ENCODE results near the gene FBXO33.

The FBXO33 gene

DNA sequence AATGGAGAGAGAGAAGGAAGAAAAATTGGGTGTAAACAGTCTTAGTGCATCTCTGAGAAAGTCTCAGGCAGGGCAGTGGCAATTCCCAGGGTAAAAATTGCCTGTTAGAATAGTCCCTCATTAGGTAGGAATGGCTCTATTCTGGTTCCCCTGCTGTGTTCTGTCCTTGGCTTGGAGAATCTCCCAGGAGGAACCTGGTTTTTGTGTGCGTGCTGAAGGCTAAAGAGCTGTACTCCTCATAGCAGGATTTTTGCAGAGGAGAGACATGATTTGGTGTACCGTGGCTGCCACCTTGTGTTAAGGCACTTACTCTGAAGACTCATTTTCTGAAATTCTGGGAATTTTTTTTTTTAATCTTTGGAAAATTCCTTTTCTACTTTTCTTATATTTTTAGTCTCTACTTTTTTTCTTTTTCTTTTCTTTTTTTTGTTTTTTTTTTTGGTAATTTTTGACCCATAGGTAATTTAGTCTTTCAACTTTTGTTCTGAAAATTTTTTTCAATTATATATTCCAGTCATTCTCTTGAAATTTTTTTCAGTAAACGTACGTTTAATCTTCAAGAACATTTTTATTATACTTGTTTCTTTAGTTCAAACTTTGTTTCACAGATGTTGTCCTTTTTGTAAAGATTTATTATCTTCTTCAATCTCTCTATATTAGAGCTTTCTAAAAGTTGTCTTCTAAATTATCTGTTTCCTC is 63.8 kb downstream of the FBXO33 start:
- Histone ChIP-seq H3K9ac (no peak overlapping the region), H3K4me2 (no peak overlapping the region), H2AFZ (ENCODE audit: low read depth) (no peak overlapping the region), H3K27ac (no peak overlapping the region), H3K27me3 (ENCODE audit: insufficient read depth, low read depth) (no peaks in the 10 kb centered on the region), H3K79me2 (ENCODE audit: insufficient read depth, low read depth) (no peaks in the 10 kb centered on the region), H3K36me3 (ENCODE audit: insufficient read depth) (no peaks in the 10 kb centered on the region), H3K4me3 (IDR thresholded peaks at IDR 0.05; ENCODE audit: insufficient read depth, low read depth, low read length) (no peak overlapping the region), H3K4me1 (ENCODE audit: low read depth, poor library complexity, severe bottlenecking) (no peaks in the 10 kb centered on the region), H4K20me1 (ENCODE audit: insufficient read depth) (no peaks in the 10 kb centered on the region)
- TF ChIP-seq, protein P1, sequence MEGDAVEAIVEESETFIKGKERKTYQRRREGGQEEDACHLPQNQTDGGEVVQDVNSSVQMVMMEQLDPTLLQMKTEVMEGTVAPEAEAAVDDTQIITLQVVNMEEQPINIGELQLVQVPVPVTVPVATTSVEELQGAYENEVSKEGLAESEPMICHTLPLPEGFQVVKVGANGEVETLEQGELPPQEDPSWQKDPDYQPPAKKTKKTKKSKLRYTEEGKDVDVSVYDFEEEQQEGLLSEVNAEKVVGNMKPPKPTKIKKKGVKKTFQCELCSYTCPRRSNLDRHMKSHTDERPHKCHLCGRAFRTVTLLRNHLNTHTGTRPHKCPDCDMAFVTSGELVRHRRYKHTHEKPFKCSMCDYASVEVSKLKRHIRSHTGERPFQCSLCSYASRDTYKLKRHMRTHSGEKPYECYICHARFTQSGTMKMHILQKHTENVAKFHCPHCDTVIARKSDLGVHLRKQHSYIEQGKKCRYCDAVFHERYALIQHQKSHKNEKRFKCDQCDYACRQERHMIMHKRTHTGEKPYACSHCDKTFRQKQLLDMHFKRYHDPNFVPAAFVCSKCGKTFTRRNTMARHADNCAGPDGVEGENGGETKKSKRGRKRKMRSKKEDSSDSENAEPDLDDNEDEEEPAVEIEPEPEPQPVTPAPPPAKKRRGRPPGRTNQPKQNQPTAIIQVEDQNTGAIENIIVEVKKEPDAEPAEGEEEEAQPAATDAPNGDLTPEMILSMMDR (conservative IDR thresholded peaks at IDR 0.05; ENCODE audit: low read depth, low read length) = no peak; the same call in 1 of the 2 replicates

DNA sequence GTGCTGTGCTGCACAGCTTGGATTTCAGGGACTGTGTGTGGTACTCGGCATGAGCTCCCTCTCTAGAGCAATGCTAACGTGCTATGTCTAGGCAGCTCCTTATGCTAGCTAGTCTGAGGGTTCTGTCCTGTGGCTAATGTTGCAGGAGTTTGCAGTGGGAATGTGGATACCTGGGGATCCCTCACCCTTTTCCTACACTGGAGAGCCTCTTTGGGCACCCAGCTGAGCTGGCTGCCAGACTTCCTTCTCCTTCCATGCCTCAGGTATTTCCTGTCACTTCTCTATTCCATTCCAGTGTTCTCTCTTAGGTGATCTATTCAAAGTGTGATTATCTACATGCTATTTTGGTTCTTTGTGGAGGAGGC is 64.9 kb downstream of the FBXO33 start:
- Histone ChIP-seq H2AFZ (ENCODE audit: low read depth) (no peak overlapping the region), H3K36me3 (ENCODE audit: insufficient read depth) (no peaks in the 10 kb centered on the region), H4K20me1 (ENCODE audit: insufficient read depth) (no peaks in the 10 kb centered on the region), H3K27me3 (ENCODE audit: insufficient read depth, low read depth) (no peaks in the 10 kb centered on the region), H3K27ac (no peak overlapping the region), H3K4me2 (no peak overlapping the region), H3K79me2 (ENCODE audit: insufficient read depth, low read depth) (no peaks in the 10 kb centered on the region), H3K4me3 (IDR thresholded peaks at IDR 0.05; ENCODE audit: insufficient read depth, low read depth, low read length) (no peak overlapping the region), H3K4me1 (ENCODE audit: low read depth, poor library complexity, severe bottlenecking) (no peaks in the 10 kb centered on the region), H3K9ac (no peak overlapping the region)
- TF ChIP-seq, protein P1 (conservative IDR thresholded peaks at IDR 0.05; ENCODE audit: low read depth, low read length) = no peak

DNA sequence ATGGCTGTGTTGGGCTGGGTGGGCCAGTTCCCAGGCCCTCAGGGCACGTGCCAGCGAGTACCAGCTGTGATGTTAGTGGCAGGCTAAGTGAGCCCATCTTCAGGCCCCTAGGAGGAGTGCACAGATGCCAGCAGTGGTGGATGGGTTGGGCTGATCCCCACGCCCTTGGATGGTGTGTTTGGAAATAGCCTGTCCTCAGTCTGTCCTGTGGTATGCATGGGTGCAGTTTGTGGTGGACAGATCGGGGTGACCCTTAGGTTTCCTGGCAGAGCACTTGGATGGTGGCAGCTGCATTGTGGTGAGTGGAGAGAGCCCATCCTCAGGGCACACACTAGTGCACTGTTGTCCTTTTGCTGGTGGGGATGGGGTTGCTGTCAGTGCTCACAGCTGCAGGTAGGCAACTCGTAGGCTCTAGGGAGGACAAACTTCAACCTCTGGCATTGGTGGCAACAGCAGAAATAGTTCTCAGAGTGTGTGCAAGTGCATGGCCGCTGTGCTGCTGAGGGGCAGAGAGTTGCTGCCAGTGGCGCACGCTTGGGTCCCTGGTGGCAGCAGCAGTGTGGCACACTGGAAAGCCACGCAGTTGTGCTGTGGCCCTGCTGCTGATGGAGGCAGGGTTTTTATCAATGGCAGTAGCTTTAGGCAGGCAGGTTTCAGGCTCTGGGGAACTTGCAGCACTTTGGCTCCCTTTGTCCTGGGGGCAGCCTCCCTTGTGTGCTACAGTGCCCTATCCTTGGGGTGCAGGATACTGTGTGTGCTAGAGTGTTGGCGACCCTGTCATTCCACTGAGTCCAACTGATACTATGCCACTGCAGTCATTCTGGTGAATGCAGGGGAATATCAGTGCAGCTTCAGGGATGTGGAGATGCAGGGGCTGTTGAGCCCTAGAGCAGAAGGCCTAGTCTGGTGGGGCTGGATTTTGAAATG is 65.5 kb downstream of the FBXO33 start:
- Histone ChIP-seq H3K9ac (no peak overlapping the region), H3K27me3 (ENCODE audit: insufficient read depth, low read depth) (no peaks in the 10 kb centered on the region), H3K4me2 (no peak overlapping the region), H3K4me3 (IDR thresholded peaks at IDR 0.05; ENCODE audit: insufficient read depth, low read depth, low read length) (no peak overlapping the region), H3K36me3 (ENCODE audit: insufficient read depth) (no peaks in the 10 kb centered on the region), H3K27ac (no peak overlapping the region), H3K79me2 (ENCODE audit: insufficient read depth, low read depth) (no peaks in the 10 kb centered on the region), H4K20me1 (ENCODE audit: insufficient read depth) (no peaks in the 10 kb centered on the region), H3K4me1 (ENCODE audit: low read depth, poor library complexity, severe bottlenecking) (no peaks in the 10 kb centered on the region), H2AFZ (ENCODE audit: low read depth) (no peak overlapping the region)
- TF ChIP-seq, protein P1 (conservative IDR thresholded peaks at IDR 0.05; ENCODE audit: low read depth, low read length) = no peak

DNA sequence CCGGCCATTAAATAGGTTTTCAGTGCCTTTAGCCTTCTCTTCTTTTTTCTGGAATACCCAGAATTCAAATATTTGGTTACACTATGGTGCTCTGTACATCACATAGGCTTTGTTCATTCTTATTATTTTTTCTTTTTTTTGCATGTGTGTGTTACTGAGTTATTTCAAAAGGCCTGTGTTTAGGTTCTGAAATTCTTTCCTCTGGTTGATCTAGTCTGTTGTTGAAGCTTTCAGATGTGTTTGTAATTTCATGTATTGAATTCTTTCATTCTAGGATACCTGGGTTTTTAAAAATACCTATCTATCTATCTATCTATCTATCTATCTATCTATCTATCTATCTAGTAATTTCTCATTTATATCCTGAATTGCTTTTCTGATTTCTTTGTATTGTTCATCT is 66.9 kb downstream of the FBXO33 start:
- Histone ChIP-seq H2AFZ (ENCODE audit: low read depth) (no peak overlapping the region), H3K9ac (no peak overlapping the region), H4K20me1 (ENCODE audit: insufficient read depth) (no peaks in the 10 kb centered on the region), H3K27ac (no peak overlapping the region), H3K27me3 (ENCODE audit: insufficient read depth, low read depth) (no peaks in the 10 kb centered on the region), H3K4me2 (no peak overlapping the region), H3K4me1 (ENCODE audit: low read depth, poor library complexity, severe bottlenecking) (no peaks in the 10 kb centered on the region), H3K36me3 (ENCODE audit: insufficient read depth) (no peaks in the 10 kb centered on the region), H3K4me3 (IDR thresholded peaks at IDR 0.05; ENCODE audit: insufficient read depth, low read depth, low read length) (no peak overlapping the region), H3K79me2 (ENCODE audit: insufficient read depth, low read depth) (no peaks in the 10 kb centered on the region)
- TF ChIP-seq, protein P1 (conservative IDR thresholded peaks at IDR 0.05; ENCODE audit: low read depth, low read length) = no peak
